Stimulated activated CD4-positive, alpha-beta T cell treated with anti-CD3 and anti-CD28 coated beads, Interleukin-1b, Interleukin-23, amount 100 ng/mL, for 1 hour (primary cell): Measurements from ENCODE around the gene G0S2.

Experiments
- DNase-seq, 2 donors: peaks; one replicate each; pipeline ENCODE4 v3.0.0-alpha.2; 2020; ENCODE audit warnings: low read depth in 2 of 2

Gene G0S2

GRCh38 chr1:209717818-209718217 lies 42.6 kb downstream of the G0S2 start:
- DNase-seq = no peak

- DNase-seq = no peak
Measured at GRCh38 chr1:209720326-209720725, 45.1 kb downstream of the G0S2 start.

DNA sequence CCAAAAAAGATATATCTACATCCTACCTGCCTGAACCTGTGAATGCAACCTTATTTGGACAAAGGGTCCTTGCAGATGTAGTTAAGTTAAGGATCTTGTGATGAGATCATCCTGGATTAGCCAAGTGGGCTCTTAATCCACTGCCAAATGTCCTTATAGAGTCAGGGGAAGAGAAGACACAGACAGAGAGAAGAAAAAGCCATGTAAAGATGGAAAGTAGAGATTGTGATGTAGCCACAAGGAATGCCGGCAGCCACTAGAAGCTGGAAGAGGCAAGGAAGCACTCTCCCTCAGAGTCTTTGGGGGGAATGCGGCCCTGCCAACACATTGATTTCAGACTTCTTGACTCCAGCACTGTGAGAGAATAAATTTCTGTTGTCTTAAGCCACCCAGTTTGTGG lies 45.6 kb downstream of the G0S2 start:
- no peak for DNase-seq

DNA sequence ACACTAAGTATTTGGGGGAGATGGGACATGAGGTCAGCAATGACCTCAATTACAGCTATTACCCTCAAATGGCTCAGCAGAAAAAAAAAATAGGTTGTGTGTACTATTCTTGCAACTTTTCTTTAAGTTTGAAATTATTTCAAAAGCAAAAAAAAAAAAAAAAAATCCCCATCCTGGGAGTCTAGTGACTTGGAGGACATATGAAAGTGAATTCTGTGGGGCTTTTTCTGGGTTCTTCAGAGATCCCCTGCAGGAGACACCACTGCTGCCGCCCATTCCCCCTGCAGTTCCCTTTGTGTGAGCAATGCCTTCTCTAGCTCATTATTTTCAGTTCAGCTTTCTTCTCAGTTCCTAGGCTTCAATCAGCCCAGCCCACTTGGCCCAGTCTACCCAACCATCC lies 46.1 kb downstream of the G0S2 start:
- DNase-seq = no peak

DNA sequence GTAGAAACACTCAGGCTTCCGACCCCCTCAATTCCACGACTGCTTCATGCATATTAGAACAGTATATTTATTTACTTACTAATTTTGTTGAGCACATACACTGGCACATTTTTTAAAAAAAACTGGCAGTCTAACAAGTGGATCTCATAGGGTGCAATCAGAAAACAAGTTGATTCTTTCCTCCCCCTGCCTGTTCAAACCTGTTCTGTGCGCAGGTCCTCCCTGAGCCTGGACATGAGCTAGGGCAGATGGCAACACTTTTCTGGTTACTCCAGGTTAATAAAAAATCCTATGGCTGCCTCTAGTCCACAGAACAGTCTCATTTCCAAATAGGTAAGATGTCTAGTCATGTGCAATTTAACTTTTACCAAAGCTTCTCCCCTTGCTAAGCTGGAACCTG lies 48.1 kb downstream of the G0S2 start:
- no peak for DNase-seq

GRCh38 chr1:209723756-209724693 lies 48.8 kb downstream of the G0S2 start:
- no peak for DNase-seq
